ENCODE data around the gene MCC. TPM values are rescaled to one million over a fixed set of nuclear protein-coding genes. Genes with fewer than 3 reads are reported as not detected.

Gene MCC
- total and polyA plus RNA-seq, 2 of the 4 experiments (the other 2 are of a cell fraction): 5.0 to 20.6 TPM

DNA sequence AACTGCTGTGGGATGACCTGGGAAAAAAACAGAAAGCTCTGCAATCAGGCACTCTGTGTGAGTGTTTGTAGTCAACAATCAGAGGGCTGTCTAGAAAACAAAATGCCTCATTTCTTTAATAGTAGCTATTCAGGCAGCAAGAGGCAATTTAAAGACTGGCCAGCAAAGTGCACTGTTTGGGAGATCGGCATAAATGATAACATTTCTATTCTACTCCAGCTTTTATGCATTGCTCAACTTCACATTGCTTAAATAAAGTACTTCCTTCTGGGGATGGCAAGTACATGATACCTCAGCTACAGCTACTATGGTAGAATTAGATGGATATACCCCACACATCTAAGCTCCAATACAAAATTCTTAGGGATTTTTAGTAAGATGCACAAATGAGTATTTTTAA lies 318.5 kb downstream of the MCC start:
- DNase-seq: peak; percentile 36
- POLR2A ChIA-PET (ENCODE audit: unreplicated experiment): no interaction called here

More for the DNA sequence above, 318.5 kb downstream of the MCC start:
- H3K27ac ChIP-seq (ENCODE audit: insufficient read depth, low read length): no peak overlapping the region
- H3K18ac ChIP-seq (ENCODE audit: low read depth, low read length): no peak overlapping the region; the same call in 1 of the 2 replicates
- no peak overlapping the region for H2BK5ac ChIP-seq (ENCODE audit: low read depth, low read length, poor library complexity, severe bottlenecking)
- H3K4me3 ChIP-seq (ENCODE audit: insufficient read depth, low read depth, low read length): no peak overlapping the region
- peaks cover 7% of the 10 kb centered on the region for H4K20me1 ChIP-seq (ENCODE audit: insufficient read depth, low read length)
- no CpG with 5 or more reads among the region's 1 CpG for WGBS, 2 experiments (ENCODE audit: extremely low coverage in 2 of 2, insufficient read length in 1 of 2)
- TF ChIP-seq CEBPB (IDR thresholded peaks at IDR 0.05; ENCODE audit: low read depth, low read length): peak; percentile 38; the same call in 1 of the 2 replicates
- TF ChIP-seq POLR2A (IDR thresholded peaks at IDR 0.05; ENCODE audit: low read depth, low read length): no peak
- no peak overlapping the region for H2AK9ac ChIP-seq (replicated peaks; ENCODE audit: low read depth, low read length, poor library complexity)
- no peaks in the 10 kb centered on the region for H3K9me3 ChIP-seq (ENCODE audit: control insufficient read depth, insufficient read depth, low read length)
- H3K9me1 ChIP-seq (ENCODE audit: insufficient read depth, low read length): 0 out of 2 replicates have a peak, but pooled peaks cover 7% of the 10 kb centered on the region
- H3K4me2 ChIP-seq (ENCODE audit: low read depth, low read length): no peak overlapping the region; the same call in 1 of the 2 replicates
- ATAC-seq (ENCODE audit: low read depth): no peak
- intact Hi-C loops (cut with micrococcal nuclease): no loop called here
- no peak overlapping the region for H3K23ac ChIP-seq (ENCODE audit: low read depth, low read length)
- BruUV-seq (replicated peaks): no TSS peak
- H3K14ac ChIP-seq (replicated peaks; ENCODE audit: low read depth, low read length): no peak overlapping the region
- H3K9ac ChIP-seq (ENCODE audit: low read depth, low read length): no peak overlapping the region
- H4K5ac ChIP-seq (ENCODE audit: low read depth, low read length): no peak overlapping the region; the same call in 1 of the 2 replicates
- no peak overlapping the region for H4K8ac ChIP-seq (ENCODE audit: low read depth in 2 of 2, low read length in 2 of 2)
- peaks cover 14 to 15% of the 10 kb centered on the region in 2 experiments for H3K79me1 ChIP-seq (ENCODE audit: low read depth in 1 of 2, low read length in 2 of 2)
- H3K4ac ChIP-seq (ENCODE audit: low read depth, low read length): peak overlapping the region; percentile 20; the same call in 1 of the 2 replicates
- H2BK20ac ChIP-seq (ENCODE audit: low read depth, low read length): 0 out of 2 replicates have a peak overlapping the region, but pooled peaks have one; percentile 46
- H2AK5ac ChIP-seq (ENCODE audit: low read depth, low read length): no peak overlapping the region
- H3K27me3 ChIP-seq (ENCODE audit: control insufficient read depth, insufficient read depth, low read length): no peaks in the 10 kb centered on the region
- H4K91ac ChIP-seq (ENCODE audit: insufficient read depth, low read depth, low read length): no peak overlapping the region
- dilution Hi-C loops (cut with HindIII; ENCODE audit: low sequenced_read_pairs, unreplicated experiment): no loop called here
- H2AFZ ChIP-seq (replicated peaks; ENCODE audit: low read length, poor library complexity): no peak overlapping the region
- H3K56ac ChIP-seq (ENCODE audit: extremely low read depth, insufficient read depth, low read length): no peak overlapping the region
- no peak overlapping the region for H2BK15ac ChIP-seq (ENCODE audit: low read depth, low read length)
- H3K36me3 ChIP-seq (ENCODE audit: control insufficient read depth, insufficient read depth, low read length): no peaks in the 10 kb centered on the region
- no peak overlapping the region for H2BK120ac ChIP-seq (ENCODE audit: low read depth, low read length)
- CTCF ChIA-PET: no interaction called here
- H3K4me1 ChIP-seq (ENCODE audit: control insufficient read depth, insufficient read depth, low read length): peaks cover 17% of the 10 kb centered on the region
- in situ Hi-C loops (cut with MboI; ENCODE audit: low sequenced_read_pairs): no loop called here
